Aorta (tissue), 5 donors: ENCODE measurements around the gene GNAO1. TPM values are rescaled to one million over a fixed set of nuclear protein-coding genes. Genes with fewer than 3 reads are reported as not detected.
"Not testable (repeated sequence)": the region's sequence is repeated elsewhere in the genome, so short reads cannot be mapped to it uniquely, and the experiment has no call there.

Experiments used
- ATAC-seq: fragments of 200-7000 bp; cut with Tn5 transposase; one replicate; pipeline ENCODE4 v1.9.1; 2022; ENCODE audit warnings: moderate library complexity; ENCODE audit not compliant: low FRiP score
- DNase-seq, 2 donors: peaks; one replicate each; pipeline ENCODE4 v3.0.0-alpha.2; 2020
- H3K27ac ChIP-seq, 2 donors: one replicate each; pipeline ENCODE4 v1.5.1; 2013; ENCODE audit warnings: low read length in 2 of 2, mild to moderate bottlenecking in 2 of 2, moderate library complexity in 2 of 2, control low read depth in 1 of 2, inconsistent platforms in 1 of 2, low read depth in 1 of 2
- H3K27me3 ChIP-seq, 2 donors: one replicate each; pipeline ENCODE4 v1.6.1; 2013; ENCODE audit warnings: control low read depth in 1 of 2, low read length in 1 of 2, mild to moderate bottlenecking in 1 of 2, moderate library complexity in 1 of 2; ENCODE audit not compliant: insufficient read depth in 2 of 2, control insufficient read depth in 1 of 2
- H3K36me3 ChIP-seq, 2 donors: one replicate each; pipeline ENCODE4 v1.6.1; 2013; ENCODE audit warnings: control low read depth in 1 of 2, low read length in 1 of 2, mild to moderate bottlenecking in 1 of 2; ENCODE audit not compliant: insufficient read depth in 2 of 2, control insufficient read depth in 1 of 2
- H3K4me1 ChIP-seq, 2 donors: one replicate each; pipeline ENCODE4 v1.6.1; 2013; ENCODE audit warnings: low read length in 2 of 2, control low read depth in 1 of 2, mild to moderate bottlenecking in 1 of 2, moderate library complexity in 1 of 2; ENCODE audit not compliant: insufficient read depth in 2 of 2, control insufficient read depth in 1 of 2
- H3K4me3 ChIP-seq, 2 donors: one replicate each; pipeline ENCODE4 v1.5.1; 2013; ENCODE audit warnings: low read length in 2 of 2, control low read depth in 1 of 2, mild to moderate bottlenecking in 1 of 2
- H3K9me3 ChIP-seq: one replicate; pipeline ENCODE4 v1.6.1; 2013; ENCODE audit warnings: mild to moderate bottlenecking, low read length; ENCODE audit not compliant: control insufficient read depth
- WGBS, 2 donors: extraction: QIAGEN DNeasy Blood & Tissue Kit; methylation state at CpG; one replicate each; pipeline ENCODE4 v1.1.7; 2013; 5-methylcytosine and 5-hydroxymethylcytosine counted together
- intact Hi-C, 2 donors: fragments of 100-400 bp; cut with DNase I; formaldehyde crosslinking; loops; one replicate each; pipeline versions ENCODE4 v1.14.2 to v1.15.0; 2022
- polyA plus RNA-seq, 2 donors: library from polyadenylated mRNA; stranded (reverse); fragments of 200-250 nt; gene quantifications; one replicate each; pipeline ENCODE4 v1.2.3, GENCODE V29; 2013
- total RNA-seq, 2 donors: library from RNA; stranded (reverse); fragmentation: NEBNext Ultra II Directional; extraction: Animal tissue kit (Norgen Biotek cat#: 25700); gene quantifications; one replicate each; pipeline ENCODE4 v1.2.1, GENCODE V29; 2021
- donor health status: healthy with polysubstance abuse.
- donor health status: Bipolar disorder and iron deficiency.
- donor health status: DM: no; HTN: no; CAD: no.
- donor health status: DM: no; HTN: no; CAD: no.
- donor health status: DM: yes; HTN: yes; CAD: no.

Gene GNAO1
- total and polyA plus RNA-seq, 4 donors: 0.63 to 16.2 (median 4.2) TPM

DNA sequence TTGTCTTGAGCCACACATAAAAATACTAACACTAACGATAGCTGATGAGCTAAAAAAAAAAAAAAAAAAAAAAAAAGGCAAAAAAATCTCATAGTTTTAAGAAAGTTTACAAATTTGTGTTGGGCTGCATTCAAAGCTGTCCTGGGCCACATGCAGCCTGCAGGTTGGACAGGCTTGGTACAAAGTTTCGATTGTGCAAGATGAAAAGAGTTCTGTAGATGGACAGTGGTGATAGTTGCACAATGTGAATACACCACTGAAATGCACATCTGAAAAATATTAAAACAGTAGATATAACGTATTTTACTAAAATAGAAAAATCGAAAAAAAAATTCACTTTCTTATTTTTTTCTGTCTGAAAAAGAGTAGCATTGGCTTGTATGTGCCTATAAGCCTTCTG is 191.2 kb downstream of the GNAO1 start:
- no peak for DNase-seq
- ATAC-seq: no peak
- Histone ChIP-seq H3K27ac (no peak overlapping the region), H3K27me3 (no peaks in the 10 kb centered on the region), H3K36me3 (peaks cover 3 to 8% of the 10 kb centered on the region in 2 donors), H3K4me3 (no peak overlapping the region), H3K4me1 (no peaks in the 10 kb centered on the region), H3K9me3 (peaks cover 4% of the 10 kb centered on the region)
- WGBS, 2 donors: 94 to 95% methylated on average over 4 of the region's 4 CpGs
- intact Hi-C loops: no loop called here

DNA sequence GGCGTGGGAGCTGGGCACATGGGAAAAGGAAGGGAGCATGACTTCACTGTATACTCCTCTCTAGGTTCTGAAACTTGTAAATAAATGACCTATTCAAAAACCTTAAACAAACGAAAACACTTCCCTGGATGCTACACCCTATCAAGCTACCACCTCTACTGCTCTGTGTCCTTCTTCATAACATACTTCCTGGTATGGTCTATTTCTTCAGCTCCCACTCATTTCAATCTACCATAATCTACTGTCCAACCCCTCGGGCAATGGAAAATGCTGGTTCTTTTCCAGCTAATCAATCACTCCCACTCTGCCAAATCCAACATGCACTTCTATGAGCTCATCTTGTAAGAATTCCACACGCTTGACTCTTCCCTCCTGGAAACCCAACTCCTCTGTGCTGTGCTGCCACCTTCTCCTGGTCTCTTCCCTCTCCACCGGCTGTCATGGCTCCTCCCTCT is 191.6 kb downstream of the GNAO1 start:
- no peak for ATAC-seq
- 53 to 58% methylated on average over 5 of the region's 5 CpGs for WGBS, 2 donors

GRCh38 chr16:56384074-56384721 is 192.9 kb downstream of the GNAO1 start:
- DNase-seq: no peak
- no peaks in the 10 kb centered on the region for H3K4me1 ChIP-seq
- peaks cover 9 to 10% of the 10 kb centered on the region in 2 donors for H3K36me3 ChIP-seq
- H3K9me3 ChIP-seq: peaks cover 4% of the 10 kb centered on the region
- H3K27me3 ChIP-seq: no peaks in the 10 kb centered on the region
- H3K4me3 ChIP-seq: no peak overlapping the region
- ATAC-seq: no peak
- WGBS, 2 donors: 84 to 90% methylated on average over 4 of the region's 4 CpGs
- H3K27ac ChIP-seq: no peak overlapping the region
- intact Hi-C loops: no loop called here

More for the DNA sequence above, 191.6 kb downstream of the GNAO1 start:
- Histone ChIP-seq H3K27ac (no peak overlapping the region), H3K27me3 (no peaks in the 10 kb centered on the region), H3K9me3 (peaks cover 4% of the 10 kb centered on the region), H3K4me1 (no peaks in the 10 kb centered on the region), H3K36me3 (peaks cover 3 to 8% of the 10 kb centered on the region in 2 donors), H3K4me3 (no peak overlapping the region)
- intact Hi-C loops: no loop called here
- no peak for DNase-seq

DNA sequence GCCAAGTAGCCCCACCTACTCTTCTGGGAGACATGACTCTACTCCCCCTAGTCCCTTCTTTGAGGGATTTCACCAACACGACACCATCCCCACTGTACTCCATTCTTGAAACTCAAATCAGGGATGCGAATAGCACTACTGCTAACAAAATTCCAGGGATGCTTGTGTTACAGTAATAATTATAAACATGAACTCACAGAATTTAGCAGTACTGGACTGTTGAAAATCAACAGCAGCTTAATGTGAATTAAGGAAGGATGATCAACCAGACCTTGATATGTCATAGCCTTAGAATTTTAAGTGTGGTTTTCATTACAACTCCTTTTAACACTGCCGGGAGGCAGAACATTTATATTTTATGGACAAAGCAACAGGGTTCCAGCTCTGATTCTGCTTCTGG is 196.1 kb downstream of the GNAO1 start:
- DNase-seq (no peak), ATAC-seq (no peak)
- Histone ChIP-seq H3K4me3 (no peak overlapping the region), H3K4me1 (no peaks in the 10 kb centered on the region), H3K27me3 (no peaks in the 10 kb centered on the region), H3K9me3 (no peaks in the 10 kb centered on the region), H3K27ac (no peak overlapping the region), H3K36me3 (peaks cover 11 to 14% of the 10 kb centered on the region in 2 donors)
- 90% methylated on average over 3 of the region's 3 CpGs for WGBS, 2 donors
- intact Hi-C loops: no loop called here

GRCh38 chr16:56388209-56388608 is 196.9 kb downstream of the GNAO1 start:
- H3K9me3 ChIP-seq: no peaks in the 10 kb centered on the region
- H3K4me3 ChIP-seq: no peak overlapping the region
- peaks cover 11 to 14% of the 10 kb centered on the region in 2 donors for H3K36me3 ChIP-seq
- H3K27me3 ChIP-seq: no peaks in the 10 kb centered on the region
- no peak overlapping the region for H3K27ac ChIP-seq
- intact Hi-C loops: no loop called here
- no peak for DNase-seq
- no peak for ATAC-seq
- H3K4me1 ChIP-seq: no peaks in the 10 kb centered on the region

- Histone ChIP-seq H3K27me3 (no peaks in the 10 kb centered on the region), H3K27ac (no peak overlapping the region), H3K9me3 (no peaks in the 10 kb centered on the region), H3K36me3 (peaks cover 11 to 14% of the 10 kb centered on the region in 2 donors), H3K4me3 (no peak overlapping the region), H3K4me1 (no peaks in the 10 kb centered on the region)
- 85 to 87% methylated on average over 3 of the region's 3 CpGs for WGBS, 2 donors
- ATAC-seq (no peak), DNase-seq (no peak)
- intact Hi-C loops: no loop called here
Observed at GRCh38 chr16:56389554-56389953, 198.3 kb downstream of the GNAO1 start.

DNA sequence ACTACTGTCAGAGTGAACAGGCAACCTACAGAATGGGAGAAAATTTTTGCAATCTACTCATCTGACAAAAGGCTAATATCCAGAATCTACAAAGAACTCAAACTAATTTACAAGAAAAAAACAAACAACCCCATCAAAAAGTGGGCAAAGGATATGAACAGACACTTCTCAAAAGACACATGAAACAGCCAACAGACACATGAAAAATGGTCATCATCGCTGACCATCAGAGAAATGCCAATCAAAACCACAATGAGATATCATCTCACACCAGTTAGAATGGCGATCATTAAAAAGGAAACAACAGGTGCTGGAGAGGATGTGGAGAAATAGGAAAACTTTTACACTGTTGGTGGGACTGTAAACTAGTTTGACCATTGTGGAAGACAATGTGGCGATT is 205.4 kb downstream of the GNAO1 start:
- H3K36me3 ChIP-seq, ATAC-seq, H3K27me3 ChIP-seq, H3K9me3 ChIP-seq, DNase-seq, intact Hi-C loops, H3K27ac ChIP-seq, H3K4me1 ChIP-seq, H3K4me3 ChIP-seq: not testable (repeated sequence)
- WGBS, 2 donors: 81 to 90% methylated on average over 3 of the region's 3 CpGs

DNA sequence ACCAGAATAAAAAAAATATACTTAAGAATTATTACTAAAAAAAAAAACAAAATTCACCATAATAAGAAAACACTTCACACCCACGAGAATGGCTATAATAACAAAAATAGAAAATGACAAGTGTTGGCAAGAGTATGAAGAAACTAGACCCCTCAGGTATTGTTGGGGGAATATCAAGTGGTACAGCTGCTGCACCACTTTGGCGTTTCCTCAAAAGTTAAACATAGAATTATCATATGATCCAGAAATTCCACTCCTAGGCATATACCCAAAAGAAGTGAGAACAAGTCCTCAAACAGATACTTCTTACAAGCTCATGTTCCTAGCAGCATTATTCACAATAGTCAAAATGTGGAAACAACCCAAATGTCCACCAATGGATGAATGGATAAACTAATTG is 207.8 kb downstream of the GNAO1 start:
- Histone ChIP-seq H3K36me3 (peaks cover 2 to 14% of the 10 kb centered on the region in 2 donors), H3K4me3 (no peak overlapping the region), H3K27me3 (no peaks in the 10 kb centered on the region), H3K9me3 (no peaks in the 10 kb centered on the region), H3K4me1 (no peaks in the 10 kb centered on the region), H3K27ac (no peak overlapping the region)
- 23 to 30% methylated on average over 2 of the region's 2 CpGs for WGBS, 2 donors
- DNase-seq (no peak), ATAC-seq (no peak)
- intact Hi-C loops: no loop called here

- 90 to 94% methylated on average over 2 of the region's 2 CpGs for WGBS, 2 donors
- no peak for ATAC-seq
- peaks cover 2 to 14% of the 10 kb centered on the region in 2 donors for H3K36me3 ChIP-seq
- H3K4me1 ChIP-seq: no peaks in the 10 kb centered on the region
- no peak for DNase-seq
- no peaks in the 10 kb centered on the region for H3K27me3 ChIP-seq
- no peak overlapping the region for H3K4me3 ChIP-seq
- no peaks in the 10 kb centered on the region for H3K9me3 ChIP-seq
- intact Hi-C loops: no loop called here
- H3K27ac ChIP-seq: no peak overlapping the region
Observed at GRCh38 chr16:56399486-56399885, 208.2 kb downstream of the GNAO1 start.
